Epithelial cell of prostate (primary cell): ENCODE results near the gene ADARB2.

Source experiments
- DNase-seq: peaks from one replicate; pipeline ENCODE4 v3.0.0-alpha.2; 2011; ENCODE audit warnings: low read depth, low spot score
- H3K27ac ChIP-seq: fragments of 450-650 bp; 2 replicates; pipeline ENCODE4 v1.5.1; 2017; ENCODE audit warnings: mild to moderate bottlenecking

ADARB2 gene

DNA sequence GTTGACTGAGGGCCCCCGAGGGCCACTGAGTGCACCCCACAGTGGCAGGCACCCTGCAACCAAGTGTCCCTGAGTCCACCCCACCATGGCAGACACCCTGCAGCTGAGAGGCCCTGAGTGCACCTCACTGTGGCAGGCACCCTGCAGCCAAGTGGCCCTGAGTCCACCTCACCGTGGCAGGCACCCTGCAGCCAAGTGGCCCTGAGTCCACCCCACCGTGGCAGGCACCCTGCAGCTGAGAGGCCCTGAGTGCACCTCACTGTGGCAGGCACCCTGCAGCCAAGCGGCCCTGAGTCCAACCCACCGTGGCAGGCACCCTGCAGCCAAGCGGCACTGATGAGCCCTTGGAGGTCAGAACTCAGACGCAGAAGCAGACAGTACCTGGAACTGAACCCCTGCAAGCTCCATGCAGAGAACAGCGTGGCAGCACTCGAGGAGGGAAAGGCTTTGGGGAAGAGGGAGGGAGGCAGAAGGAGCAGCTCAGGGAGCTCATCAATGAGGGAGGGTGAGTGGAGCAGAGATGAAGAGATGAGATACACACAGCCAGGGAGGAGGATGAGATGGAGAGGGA, 524.7 kb downstream of the ADARB2 start:
- H3K27ac ChIP-seq = no peak overlapping the region
- DNase-seq = no peak

- H3K27ac ChIP-seq = no peak overlapping the region
- no peak for DNase-seq
Measured at GRCh38 chr10:1211844-1212570, 525.3 kb downstream of the ADARB2 start.

DNA sequence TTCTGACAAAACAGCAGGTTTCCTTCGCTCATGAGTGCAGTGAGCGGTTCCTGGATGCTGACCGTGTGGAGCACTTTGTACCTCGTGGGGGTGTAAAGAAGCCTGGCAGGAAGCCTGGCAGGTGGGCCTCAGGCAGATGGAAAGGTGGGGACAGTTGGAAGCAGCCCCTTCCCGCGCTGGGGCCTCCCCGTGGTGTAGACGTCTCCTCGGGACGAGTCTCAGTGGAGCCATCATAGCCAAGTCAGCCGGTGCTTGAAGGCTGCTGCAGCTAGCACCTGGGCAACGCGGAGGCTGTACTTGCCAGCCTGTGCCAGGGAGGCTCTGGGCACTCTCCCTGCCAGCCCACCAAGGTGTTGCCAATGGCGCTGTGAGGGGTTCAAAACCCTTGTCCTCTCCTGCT, 526.7 kb downstream of the ADARB2 start:
- no peak overlapping the region for H3K27ac ChIP-seq
- no peak for DNase-seq

DNA sequence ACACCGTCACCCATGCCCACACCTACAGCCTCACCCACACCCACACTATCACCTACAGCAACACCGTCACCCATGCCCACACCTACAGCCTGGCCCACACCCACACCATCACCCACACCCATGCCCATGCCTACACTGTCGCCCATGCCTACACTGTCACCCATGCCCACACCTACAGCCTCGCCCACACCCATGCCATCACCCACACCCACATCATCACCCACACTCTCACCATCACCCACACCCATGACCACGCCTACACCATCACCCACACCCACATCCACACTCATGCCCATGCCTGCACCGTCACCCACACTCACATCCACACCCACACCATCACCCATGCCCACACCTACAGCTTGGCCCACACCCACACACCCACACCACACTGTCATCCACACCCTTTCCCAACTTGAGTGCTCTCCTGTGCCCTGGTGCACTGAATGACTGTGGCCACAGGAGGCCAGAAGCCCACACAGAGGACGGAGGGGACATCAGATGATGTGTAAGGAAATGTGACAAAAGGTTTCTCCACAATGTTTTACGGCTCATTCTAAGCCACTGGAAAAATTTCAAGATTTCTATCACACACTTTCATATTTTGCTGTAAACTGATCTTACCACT, 527.9 kb downstream of the ADARB2 start:
- DNase-seq = no peak

GRCh38 chr10:1208366-1209311, 528.7 kb downstream of the ADARB2 start:
- no peak for DNase-seq
- no peak overlapping the region for H3K27ac ChIP-seq

More for the DNA sequence above, 527.9 kb downstream of the ADARB2 start:
- H3K27ac ChIP-seq = no peak overlapping the region

DNA sequence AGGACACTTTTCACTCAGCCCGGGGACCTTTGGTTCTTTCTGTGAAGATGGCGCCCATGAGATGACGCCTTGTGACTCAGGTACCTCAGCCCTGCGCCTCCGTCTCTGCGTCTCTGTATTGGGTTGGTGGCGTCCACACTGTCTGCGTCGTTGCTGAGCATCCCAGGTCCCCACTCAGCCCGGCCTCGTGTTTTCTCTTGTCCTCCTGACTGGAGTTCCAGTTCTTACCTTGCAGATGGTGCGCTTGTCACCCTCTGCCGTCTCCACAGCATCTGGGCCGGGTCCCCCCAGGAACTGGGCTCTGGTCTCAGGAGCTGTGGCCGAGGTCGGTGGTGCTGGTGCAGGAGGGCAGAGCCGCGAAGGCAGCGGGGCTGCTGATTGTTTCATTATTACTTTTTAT, 530.7 kb downstream of the ADARB2 start:
- DNase-seq = no peak
- H3K27ac ChIP-seq = no peak overlapping the region

DNA sequence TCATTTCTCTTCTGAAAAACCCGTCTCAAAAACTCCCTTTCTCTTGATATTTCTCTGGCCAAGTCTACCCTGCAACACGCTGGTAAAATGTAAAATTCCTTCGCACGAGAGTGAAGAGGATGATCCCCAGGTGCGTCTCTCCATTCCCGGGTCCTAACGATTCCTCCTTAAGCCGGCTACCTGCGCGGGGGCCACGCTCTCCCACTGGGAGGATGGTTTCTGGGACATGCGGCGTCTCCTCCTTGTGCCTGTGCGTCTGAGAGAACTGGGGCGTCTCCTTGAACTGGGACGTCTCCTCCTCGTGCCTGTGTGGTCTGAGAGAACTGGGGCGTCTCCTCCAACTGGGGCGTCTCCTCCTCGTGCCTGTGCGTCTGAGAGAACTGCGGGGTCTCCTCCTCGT, 531.2 kb downstream of the ADARB2 start:
- DNase-seq = no peak
- H3K27ac ChIP-seq = no peak overlapping the region

DNA sequence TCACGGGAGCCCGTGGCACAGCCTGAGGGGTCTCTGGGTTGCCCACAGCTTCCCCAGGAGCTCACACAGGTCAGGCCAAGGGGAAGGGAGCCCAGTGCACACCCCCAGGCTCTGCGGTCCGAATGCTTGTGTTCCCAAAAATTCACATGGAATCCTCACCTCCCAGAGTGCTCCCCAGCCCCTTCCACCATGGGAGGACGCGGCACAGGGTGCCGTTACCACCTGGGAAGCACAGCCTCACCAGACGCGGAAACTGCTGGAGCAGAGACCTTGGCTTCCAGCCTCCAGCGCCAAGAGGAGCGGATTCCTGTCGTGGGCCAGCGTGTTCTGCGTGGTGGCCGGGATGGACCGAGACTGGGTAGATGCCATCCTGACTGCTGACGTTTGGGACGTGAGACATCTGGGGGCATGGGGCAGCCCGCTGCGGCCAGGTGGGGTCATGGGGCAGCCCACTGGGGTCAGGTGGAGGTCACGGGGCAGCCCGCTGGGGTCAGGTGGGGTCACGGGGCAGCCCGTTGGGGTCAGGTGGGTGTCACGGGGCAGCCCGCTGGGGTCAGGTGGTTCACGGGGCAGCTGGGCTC, 531.8 kb downstream of the ADARB2 start:
- DNase-seq = no peak
- H3K27ac ChIP-seq = no peak overlapping the region

GRCh38 chr10:1204434-1205326, 532.6 kb downstream of the ADARB2 start:
- DNase-seq = no peak
- no peak overlapping the region for H3K27ac ChIP-seq

DNA sequence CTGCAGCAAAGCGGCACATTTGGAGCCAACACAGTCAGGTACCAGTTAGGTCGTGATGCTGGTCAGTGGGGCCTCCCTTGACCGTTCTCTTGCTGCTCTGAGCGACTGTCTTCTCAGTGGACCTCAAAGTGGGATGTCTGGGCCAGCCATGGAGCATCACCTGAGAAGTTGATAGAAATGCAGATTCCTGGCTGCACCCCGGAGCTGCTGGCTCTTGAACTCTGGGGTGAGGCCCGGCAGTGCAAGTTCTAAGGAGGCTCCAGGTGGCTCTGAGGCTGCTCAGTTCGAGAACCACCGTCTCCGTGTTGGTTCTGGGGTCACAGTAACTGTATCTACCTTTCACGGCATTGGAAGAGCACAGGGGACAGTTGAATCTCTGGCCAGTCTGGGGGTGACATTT, 533.6 kb downstream of the ADARB2 start:
- DNase-seq = no peak
- no peak overlapping the region for H3K27ac ChIP-seq

GRCh38 chr10:1203216-1203615, 534.1 kb downstream of the ADARB2 start:
- DNase-seq = no peak
- H3K27ac ChIP-seq = no peak overlapping the region

DNA sequence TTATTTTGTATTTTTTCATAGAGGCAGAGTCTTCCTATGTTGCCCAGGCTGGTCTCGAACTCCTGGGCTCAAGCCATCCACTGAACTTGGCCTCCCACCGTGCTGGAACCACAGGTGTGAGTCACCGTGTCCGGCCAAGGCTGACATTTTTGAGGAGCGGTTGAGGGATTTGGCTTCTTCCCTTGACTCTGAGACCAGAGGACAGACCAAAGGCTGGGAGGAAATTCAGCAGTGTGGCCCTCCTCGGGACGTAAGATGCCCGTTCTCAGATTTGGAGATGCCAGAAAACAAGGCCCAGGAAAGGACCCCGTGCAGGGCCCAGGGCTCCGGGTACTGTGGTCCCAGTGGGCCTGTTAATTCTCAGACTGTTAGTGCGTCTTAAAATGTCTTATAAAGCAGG, 535.0 kb downstream of the ADARB2 start:
- no peak overlapping the region for H3K27ac ChIP-seq
- DNase-seq = no peak

DNA sequence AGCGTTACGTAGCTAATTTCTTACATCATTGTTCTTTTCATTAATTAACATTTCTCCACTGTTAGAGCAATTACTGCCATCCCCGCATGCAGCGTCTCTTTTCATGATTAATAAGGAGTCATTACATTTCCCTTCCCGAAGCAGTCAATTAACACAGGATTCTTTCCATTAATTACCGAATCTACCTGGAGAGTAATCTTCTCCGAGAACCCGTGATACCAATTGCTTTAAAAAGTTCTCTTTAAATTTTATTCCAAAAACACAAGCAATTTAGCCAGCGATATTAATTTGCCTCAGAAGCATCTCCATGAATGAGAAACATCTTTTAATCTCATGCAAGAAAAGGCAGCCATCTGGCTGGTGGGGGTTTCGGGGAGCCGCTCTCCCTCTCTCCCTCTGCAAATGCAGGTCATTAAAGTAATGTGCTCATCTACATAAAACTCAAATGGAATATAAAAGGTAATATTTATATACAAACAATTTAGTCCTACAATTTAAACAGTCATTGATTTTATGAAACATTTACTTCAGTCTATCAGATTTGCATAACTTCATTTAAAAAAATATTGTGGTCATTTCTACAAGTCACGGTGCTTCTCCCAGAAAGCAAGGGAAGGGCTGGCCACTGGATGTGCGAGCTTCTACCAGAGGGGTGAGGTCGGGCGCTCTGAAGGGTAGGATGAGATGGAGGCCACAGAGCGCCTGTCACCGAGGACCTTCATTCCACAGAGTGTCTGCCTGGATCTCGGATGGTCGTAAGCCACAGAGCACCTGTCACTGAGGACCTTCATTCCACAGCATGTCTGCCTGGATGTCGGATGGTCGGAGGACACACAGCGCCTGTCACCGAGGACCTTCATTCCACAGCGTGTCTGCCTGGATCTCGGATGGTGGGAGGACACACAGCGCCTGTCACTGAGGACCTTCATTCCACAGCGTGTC, 536.2 kb downstream of the ADARB2 start:
- no peak for DNase-seq
- no peak overlapping the region for H3K27ac ChIP-seq

DNA sequence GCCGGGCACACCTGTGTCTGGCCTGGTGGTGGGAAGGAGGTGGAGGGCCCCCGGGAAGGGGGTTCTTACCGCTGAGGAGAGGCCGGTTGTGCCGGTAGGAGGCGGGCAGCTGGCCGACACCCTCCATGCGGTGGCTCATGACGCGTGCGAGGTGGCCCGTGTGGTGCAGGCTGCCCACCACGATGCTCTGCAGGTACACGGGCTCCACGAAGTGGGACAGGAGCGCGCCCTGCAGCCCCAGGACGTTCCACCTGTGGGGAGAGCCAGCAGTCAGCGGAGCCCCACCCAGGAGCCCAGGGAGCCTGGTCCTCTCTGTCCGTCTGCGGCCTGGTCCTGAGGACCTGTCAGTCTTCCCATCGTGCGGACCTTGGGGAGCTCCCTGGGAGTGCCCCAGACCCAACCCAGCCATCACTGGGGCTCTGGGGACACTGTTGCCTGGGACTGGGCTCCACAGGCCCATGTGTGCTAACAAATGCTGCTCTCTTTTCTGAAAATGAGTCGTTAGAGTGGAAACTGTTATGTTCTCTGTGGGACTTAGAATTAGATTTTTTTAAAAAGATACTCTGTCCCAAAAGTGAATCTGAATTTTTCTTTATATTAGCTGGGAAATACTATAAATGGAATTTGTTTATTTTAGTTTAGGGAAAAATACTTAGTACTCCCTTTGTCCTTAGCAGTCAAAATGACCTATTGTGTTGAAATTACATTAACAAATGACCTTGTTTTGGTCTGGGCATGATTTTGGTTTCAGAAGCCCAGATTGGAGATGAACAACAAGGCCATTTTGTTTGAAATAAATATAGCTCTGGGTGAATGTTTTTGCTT, 537.2 kb downstream of the ADARB2 start:
- DNase-seq = no peak
- H3K27ac ChIP-seq = no peak overlapping the region

DNA sequence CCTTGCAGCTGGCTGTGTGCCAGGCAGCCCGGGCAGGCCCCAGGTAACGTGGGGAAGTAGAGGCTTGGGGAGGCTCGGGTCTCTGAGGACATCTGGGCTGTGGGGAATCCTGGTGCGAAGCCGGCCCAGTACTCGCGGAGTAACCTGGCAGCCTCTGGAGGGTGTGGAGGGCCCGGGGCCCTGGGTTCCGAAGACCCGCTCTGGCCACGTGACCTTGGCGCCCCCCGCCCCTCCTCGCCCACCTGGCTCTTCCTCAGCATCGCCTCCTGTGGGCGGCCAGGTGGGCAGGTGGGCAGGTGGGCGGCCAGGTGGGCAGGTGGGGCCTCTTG, 538.0 kb downstream of the ADARB2 start:
- H3K27ac ChIP-seq = no peak overlapping the region
- DNase-seq = no peak

- DNase-seq = no peak
- no peak overlapping the region for H3K27ac ChIP-seq
Measured at GRCh38 chr10:1198453-1199344, 538.6 kb downstream of the ADARB2 start.

- no peak for DNase-seq
Measured at GRCh38 chr10:1197384-1197783, 539.9 kb downstream of the ADARB2 start.

More at GRCh38 chr10:1197384-1197783, 539.9 kb downstream of the ADARB2 start:
- no peak overlapping the region for H3K27ac ChIP-seq
